B cell (primary cell): ENCODE results near the gene SCEL. TPM values are rescaled to one million over a fixed set of nuclear protein-coding genes. Genes with fewer than 3 reads are reported as not detected.

Experiments used
- ATAC-seq: fragments of 200-7000 bp; cut with Tn5 transposase; one replicate; pipeline ENCODE4 v1.10.0; 2021; ENCODE audit warnings: low read depth, mild to moderate bottlenecking, moderate number of reproducible peaks, moderate library complexity
- CTCF ChIA-PET: fragments of 350-600 bp; sonication (Branson Sonifier 250); formaldehyde crosslinking; loops from one replicate; lab custom pipeline; 2021; ENCODE audit warnings: antibody characterized with exemption, inconsistent platforms; lab: Charles Lee
- POLR2A ChIA-PET: fragments of 350-600 bp; sonication (Branson Sonifier 250); formaldehyde crosslinking; loops from one replicate; lab custom pipeline; 2021; ENCODE audit warnings: antibody characterized with exemption; lab: Charles Lee
- DNase-seq: peaks from one replicate; pipeline ENCODE4 v3.0.0; 2013
- H2AFZ ChIP-seq: 2 replicates; pipeline ENCODE4 v1.6.1; 2012; ENCODE audit warnings: mild to moderate bottlenecking, low read depth, low read length; ENCODE audit not compliant: insufficient read depth, poor library complexity, severe bottlenecking
- H3K27ac ChIP-seq, 2 donors: 1 replicate in 1 of 2; 2 replicates in 1 of 2; pipeline ENCODE4 v1.5.1; 2012 to 2013; ENCODE audit warnings: low read length in 2 of 2, mild to moderate bottlenecking in 2 of 2, moderate library complexity in 1 of 2
- H3K27me3 ChIP-seq, 4 experiments: fragments of 200-600 bp in 1 of 4; sonication (generic) in 1 of 4; replicated peaks in 1 of 4; 1 replicate in 2 of 4; 2 replicates in 2 of 4; pipeline versions ENCODE4 v1.6.1 to v1.7.0; 2013 to 2016; ENCODE audit warnings: low read length in 3 of 4, mild to moderate bottlenecking in 2 of 4, mixed read lengths in 1 of 4, moderate library complexity in 1 of 4; ENCODE audit not compliant: insufficient read depth in 4 of 4, control insufficient read depth in 3 of 4; ENCODE audit errors: control extremely low read depth in 1 of 4
- H3K36me3 ChIP-seq, 2 experiments: replicated peaks in 1 of 2; 1 replicate in 1 of 2; 2 replicates in 1 of 2; pipeline versions ENCODE4 v1.6.1 to v1.7.1; 2013; ENCODE audit warnings: low read length in 1 of 2; ENCODE audit not compliant: insufficient read depth in 2 of 2, control insufficient read depth in 1 of 2; ENCODE audit errors: control extremely low read depth in 1 of 2, extremely low read depth in 1 of 2
- H3K4me1 ChIP-seq, 2 donors: fragments of 200-600 bp in 1 of 2; sonication (generic) in 1 of 2; 1 replicate in 1 of 2; 2 replicates in 1 of 2; pipeline versions ENCODE4 v1.5.1 to v1.6.1; 2013 to 2017; ENCODE audit warnings: low read length in 2 of 2; ENCODE audit not compliant: control insufficient read depth in 2 of 2, insufficient read depth in 2 of 2
- H3K4me2 ChIP-seq: replicated peaks from 2 replicates; pipeline ENCODE3; 2012; ENCODE audit warnings: mild to moderate bottlenecking, low read depth, low read length; ENCODE audit not compliant: poor library complexity, severe bottlenecking
- H3K4me3 ChIP-seq, 5 experiments: fragments of 200-600 bp in 1 of 5; sonication (generic) in 1 of 5; 1 replicate in 3 of 5; 2 replicates in 2 of 5; pipeline versions ENCODE4 v1.5.1 to v1.7.0; 2011 to 2016; ENCODE audit warnings: low read length in 4 of 5, mild to moderate bottlenecking in 4 of 5, low read depth in 2 of 5, control low read depth in 1 of 5, moderate library complexity in 1 of 5; ENCODE audit not compliant: insufficient read depth in 1 of 5; ENCODE audit errors: control extremely low read depth in 1 of 5, extremely low read depth in 1 of 5
- H3K79me2 ChIP-seq: fragments of 200-600 bp; sonication (generic); one replicate; pipeline ENCODE4 v1.6.0; 2016; ENCODE audit warnings: low read length; ENCODE audit not compliant: control insufficient read depth, insufficient read depth
- H3K9ac ChIP-seq: fragments of 200-600 bp; sonication (generic); 2 replicates; pipeline ENCODE4 v1.6.1; 2017; ENCODE audit warnings: mild to moderate bottlenecking, low read length, moderate library complexity
- H3K9me3 ChIP-seq, 3 donors: one replicate each; pipeline versions ENCODE4 v1.6.1 to v1.7.1; 2013; ENCODE audit warnings: low read length in 2 of 3; ENCODE audit not compliant: control insufficient read depth in 2 of 3, insufficient read depth in 1 of 3; ENCODE audit errors: control extremely low read depth in 1 of 3
- H4K20me1 ChIP-seq: 2 replicates; pipeline ENCODE4 v1.6.0; 2012; ENCODE audit warnings: mild to moderate bottlenecking, low read length; ENCODE audit not compliant: insufficient read depth, control insufficient read depth, poor library complexity, severe bottlenecking
- H3K27ac Mint-ChIP-seq: one replicate; pipeline ENCODE4 v1.8.0; 2021; ENCODE audit warnings: mixed read lengths
- H3K27me3 Mint-ChIP-seq: one replicate; pipeline ENCODE4 v1.8.0; 2021; ENCODE audit warnings: mixed read lengths
- H3K4me1 Mint-ChIP-seq: one replicate; pipeline ENCODE4 v1.8.0; 2021; ENCODE audit warnings: mixed read lengths
- H3K4me3 Mint-ChIP-seq: one replicate; pipeline ENCODE4 v1.8.0; 2021; ENCODE audit warnings: mixed read lengths
- H3K9me3 Mint-ChIP-seq: one replicate; pipeline ENCODE4 v1.8.0; 2022; ENCODE audit warnings: mixed read lengths; ENCODE audit not compliant: insufficient read depth
- CTCF ChIP-seq: fragments of 200-600 bp; IDR thresholded peaks from one replicate; pipeline ENCODE4 v1.8.0; 2022; ENCODE audit warnings: antibody characterized with exemption, mild to moderate bottlenecking
- EZH2 ChIP-seq: IDR thresholded peaks from 2 replicates; pipeline ENCODE4 v1.6.1; 2012; ENCODE audit warnings: borderline replicate concordance, low read depth, mild to moderate bottlenecking, moderate library complexity, low read length; ENCODE audit not compliant: insufficient read depth, poor library complexity, severe bottlenecking
- WGBS: methylation state at CpG from one replicate; pipeline ENCODE4 v1.1.5; 2013; ENCODE audit warnings: missing lambda C conversion rate; ENCODE audit not compliant: insufficient coverage; 5-methylcytosine and 5-hydroxymethylcytosine counted together
- intact Hi-C: fragments of 100-400 bp; cut with micrococcal nuclease; formaldehyde crosslinking; loops from one replicate; pipeline ENCODE4 v1.10.0; 2022
- polyA plus RNA-seq: library from polyadenylated mRNA; depleted of rRNA; stranded (reverse); fragments of >200 nt; gene quantifications from 2 replicates; pipeline ENCODE4 v1.2.3, GENCODE V29; 2012
- total RNA-seq, 2 donors: library from RNA; stranded (reverse); fragments of 120-200 nt in 1 of 2; gene quantifications; 1 replicate in 1 of 2; 2 replicates in 1 of 2; pipeline versions ENCODE4 v1.2.3 to v1.2.4, GENCODE V29; 2013 to 2022

Gene SCEL
- total and polyA plus RNA-seq, 2 donors (not counting 1 experiment from before 2014, with no cell fraction given), result not detected

GRCh38 chr13:77687799-77688198 lies 152.3 kb downstream of the SCEL start:
- Histone ChIP-seq H3K9ac (no peak overlapping the region), H3K27me3 (peaks cover 0 to 2% (median 0%) of the 10 kb centered on the region in 4 experiments), H3K4me1 (no peaks in the 10 kb centered on the region), H3K9me3 (peaks cover 0 to 16% (median 1%) of the 10 kb centered on the region in 3 donors), H4K20me1 (no peaks in the 10 kb centered on the region), H3K4me2 (no peak overlapping the region), H3K36me3 (no peaks in the 10 kb centered on the region), H2AFZ (no peak overlapping the region), H3K79me2 (no peaks in the 10 kb centered on the region), H3K4me3 (no peak overlapping the region), H3K27ac (no peak overlapping the region)
- H3K27me3 Mint-ChIP-seq, result peaks cover 9% of the 10 kb centered on the region
- TF ChIP-seq CTCF, result no peak
- no peak for TF ChIP-seq EZH2
- ATAC-seq, result no peak
- H3K4me3 Mint-ChIP-seq, result no peak overlapping the region
- peaks cover 14% of the 10 kb centered on the region for H3K9me3 Mint-ChIP-seq
- no peak overlapping the region for H3K27ac Mint-ChIP-seq
- H3K4me1 Mint-ChIP-seq, result no peaks in the 10 kb centered on the region
- no CpG with 5 or more reads among the region's 2 CpGs for WGBS
- intact Hi-C loops, result no loop called here
- DNase-seq, result no peak
- POLR2A ChIA-PET, result no interaction called here
- CTCF ChIA-PET, result no interaction called here

- H2AFZ ChIP-seq, result no peak overlapping the region
- peaks cover 9% of the 10 kb centered on the region for H3K27me3 Mint-ChIP-seq
- peaks cover 0 to 2% (median 0%) of the 10 kb centered on the region in 4 experiments for H3K27me3 ChIP-seq
- no peak overlapping the region for H3K4me3 ChIP-seq
- H3K36me3 ChIP-seq, result no peaks in the 10 kb centered on the region
- POLR2A ChIA-PET, result no interaction called here
- ATAC-seq (no peak), DNase-seq (no peak)
- H3K27ac Mint-ChIP-seq, result no peak overlapping the region
- peaks cover 7% of the 10 kb centered on the region for H3K9me3 Mint-ChIP-seq
- no peak overlapping the region for H3K9ac ChIP-seq
- no peak overlapping the region for H3K4me2 ChIP-seq
- no CpG with 5 or more reads among the region's 1 CpG for WGBS
- peaks cover 4 to 7% of the 10 kb centered on the region in 2 donors for H3K4me1 ChIP-seq
- H4K20me1 ChIP-seq, result no peaks in the 10 kb centered on the region
- peaks cover 13% of the 10 kb centered on the region for H3K4me1 Mint-ChIP-seq
- H3K9me3 ChIP-seq, result peaks cover 0 to 10% (median 1%) of the 10 kb centered on the region in 3 donors
- H3K4me3 Mint-ChIP-seq, result no peak overlapping the region
- H3K27ac ChIP-seq, result no peak overlapping the region
- no peaks in the 10 kb centered on the region for H3K79me2 ChIP-seq
- intact Hi-C loops, result loop anchor here (10.0 kb wide), 2 partner anchors 913 to 1503 kb away; partner anchors contain the start of gene POU4F1
- CTCF ChIA-PET, result no interaction called here
- TF ChIP-seq CTCF, result no peak
- TF ChIP-seq EZH2, result no peak
Observed at GRCh38 chr13:77691871-77692270, 156.4 kb downstream of the SCEL start.
